ENCODE data around the gene STIM1.

STIM1 gene

GRCh38 chr11:3865388-3866193 lies 10.1 kb downstream of the STIM1 start:
- H3K9me3 ChIP-seq (ENCODE audit: low read depth, low read length) = no peaks in the 10 kb centered on the region
- DNase-seq (ENCODE audit: low read depth, low spot score) = no peak
- H3K36me3 ChIP-seq (ENCODE audit: insufficient read depth, low read length) = no peaks in the 10 kb centered on the region
- no peak overlapping the region for H3K9ac ChIP-seq (ENCODE audit: insufficient read length)
- H3K27ac ChIP-seq = no peak overlapping the region
- no peak for TF ChIP-seq POLR2AphosphoS5 (IDR thresholded peaks at IDR 0.05; ENCODE audit: borderline replicate concordance, low read depth, low read length)
- TF ChIP-seq FOXP2 (optimal IDR thresholded peaks at IDR 0.05; ENCODE audit: control extremely low read depth, extremely low read length, insufficient read depth) = no peak
- no peak for TF ChIP-seq EZH2 (IDR thresholded peaks at IDR 0.05)
- no peak overlapping the region for H3K4me3 ChIP-seq

GRCh38 chr11:3866206-3866605 lies 10.7 kb downstream of the STIM1 start:
- no peaks in the 10 kb centered on the region for H3K9me3 ChIP-seq (ENCODE audit: low read depth, low read length)
- no peak for DNase-seq (ENCODE audit: low read depth, low spot score)
- TF ChIP-seq FOXP2 (optimal IDR thresholded peaks at IDR 0.05; ENCODE audit: control extremely low read depth, extremely low read length, insufficient read depth) = no peak
- no peak for TF ChIP-seq POLR2AphosphoS5 (IDR thresholded peaks at IDR 0.05; ENCODE audit: borderline replicate concordance, low read depth, low read length)
- TF ChIP-seq EZH2 (IDR thresholded peaks at IDR 0.05) = no peak
- H3K9ac ChIP-seq (ENCODE audit: insufficient read length) = no peak overlapping the region
- H3K4me3 ChIP-seq = no peak overlapping the region
- H3K36me3 ChIP-seq (ENCODE audit: insufficient read depth, low read length) = no peaks in the 10 kb centered on the region
- no peak overlapping the region for H3K27ac ChIP-seq

GRCh38 chr11:3866836-3867208 lies 11.4 kb downstream of the STIM1 start:
- no peak overlapping the region for H3K9ac ChIP-seq (ENCODE audit: insufficient read length)
- H3K9me3 ChIP-seq (ENCODE audit: low read depth, low read length) = no peaks in the 10 kb centered on the region
- H3K27ac ChIP-seq = no peak overlapping the region
- no peak for TF ChIP-seq EZH2 (IDR thresholded peaks at IDR 0.05)
- no peak for TF ChIP-seq FOXP2 (optimal IDR thresholded peaks at IDR 0.05; ENCODE audit: control extremely low read depth, extremely low read length, insufficient read depth)
- no peak for TF ChIP-seq POLR2AphosphoS5 (IDR thresholded peaks at IDR 0.05; ENCODE audit: borderline replicate concordance, low read depth, low read length)
- no peak for DNase-seq (ENCODE audit: low read depth, low spot score)
- no peaks in the 10 kb centered on the region for H3K36me3 ChIP-seq (ENCODE audit: insufficient read depth, low read length)
- no peak overlapping the region for H3K4me3 ChIP-seq

GRCh38 chr11:3867209-3868091 lies 12.0 kb downstream of the STIM1 start:
- H3K9ac ChIP-seq (ENCODE audit: insufficient read length) = no peak overlapping the region
- no peak for TF ChIP-seq FOXP2 (optimal IDR thresholded peaks at IDR 0.05; ENCODE audit: control extremely low read depth, extremely low read length, insufficient read depth)
- TF ChIP-seq EZH2 (IDR thresholded peaks at IDR 0.05) = no peak
- TF ChIP-seq POLR2AphosphoS5 (IDR thresholded peaks at IDR 0.05; ENCODE audit: borderline replicate concordance, low read depth, low read length) = no peak
- no peaks in the 10 kb centered on the region for H3K36me3 ChIP-seq (ENCODE audit: insufficient read depth, low read length)
- H3K9me3 ChIP-seq (ENCODE audit: low read depth, low read length) = no peaks in the 10 kb centered on the region
- no peak overlapping the region for H3K4me3 ChIP-seq
- no peak for DNase-seq (ENCODE audit: low read depth, low spot score)
- no peak overlapping the region for H3K27ac ChIP-seq

GRCh38 chr11:3873712-3874349 lies 18.4 kb downstream of the STIM1 start:
- TF ChIP-seq EZH2 (IDR thresholded peaks at IDR 0.05) (no peak), POLR2AphosphoS5 (IDR thresholded peaks at IDR 0.05; ENCODE audit: borderline replicate concordance, low read depth, low read length) (no peak; the same call in 1 of the 2 replicates), FOXP2 (optimal IDR thresholded peaks at IDR 0.05; ENCODE audit: control extremely low read depth, extremely low read length, insufficient read depth) (no peak)
- Histone ChIP-seq H3K4me3 (no peak overlapping the region), H3K9me3 (ENCODE audit: low read depth, low read length) (no peaks in the 10 kb centered on the region), H3K9ac (ENCODE audit: insufficient read length) (no peak overlapping the region), H3K36me3 (ENCODE audit: insufficient read depth, low read length) (no peaks in the 10 kb centered on the region), H3K27ac (no peak overlapping the region)
- DNase-seq (ENCODE audit: low read depth, low spot score) = no peak

- H3K9ac ChIP-seq (ENCODE audit: insufficient read length) = no peak overlapping the region
- no peak for DNase-seq (ENCODE audit: low read depth, low spot score)
- TF ChIP-seq POLR2AphosphoS5 (IDR thresholded peaks at IDR 0.05; ENCODE audit: borderline replicate concordance, low read depth, low read length) = no peak
- TF ChIP-seq EZH2 (IDR thresholded peaks at IDR 0.05) = no peak
- TF ChIP-seq FOXP2 (optimal IDR thresholded peaks at IDR 0.05; ENCODE audit: control extremely low read depth, extremely low read length, insufficient read depth) = no peak
- H3K36me3 ChIP-seq (ENCODE audit: insufficient read depth, low read length) = no peaks in the 10 kb centered on the region
- no peaks in the 10 kb centered on the region for H3K9me3 ChIP-seq (ENCODE audit: low read depth, low read length)
- H3K4me3 ChIP-seq = no peak overlapping the region
- no peak overlapping the region for H3K27ac ChIP-seq
Measured at GRCh38 chr11:3876613-3877012, 21.1 kb downstream of the STIM1 start.

- Histone ChIP-seq H3K9ac (ENCODE audit: insufficient read length) (no peak overlapping the region), H3K4me3 (no peak overlapping the region), H3K36me3 (ENCODE audit: insufficient read depth, low read length) (no peaks in the 10 kb centered on the region), H3K9me3 (ENCODE audit: low read depth, low read length) (no peaks in the 10 kb centered on the region), H3K27ac (no peak overlapping the region)
- TF ChIP-seq POLR2AphosphoS5 (IDR thresholded peaks at IDR 0.05; ENCODE audit: borderline replicate concordance, low read depth, low read length) = no peak
- no peak for TF ChIP-seq EZH2 (IDR thresholded peaks at IDR 0.05)
- no peak for TF ChIP-seq FOXP2 (optimal IDR thresholded peaks at IDR 0.05; ENCODE audit: control extremely low read depth, extremely low read length, insufficient read depth)
- no peak for DNase-seq (ENCODE audit: low read depth, low spot score)
Measured at GRCh38 chr11:3877364-3878257, 22.1 kb downstream of the STIM1 start.
